GM18867 (cell line): ENCODE measurements around the gene C3orf22.

Experiments
- ATAC-seq: cut with Tn5 transposase; IDR thresholded peaks from one replicate; pipeline ENCODE4 v1.9.1; 2021; ENCODE audit warnings: mild to moderate bottlenecking, moderate library complexity; ENCODE audit not compliant: unreplicated experiment

The C3orf22 gene

DNA sequence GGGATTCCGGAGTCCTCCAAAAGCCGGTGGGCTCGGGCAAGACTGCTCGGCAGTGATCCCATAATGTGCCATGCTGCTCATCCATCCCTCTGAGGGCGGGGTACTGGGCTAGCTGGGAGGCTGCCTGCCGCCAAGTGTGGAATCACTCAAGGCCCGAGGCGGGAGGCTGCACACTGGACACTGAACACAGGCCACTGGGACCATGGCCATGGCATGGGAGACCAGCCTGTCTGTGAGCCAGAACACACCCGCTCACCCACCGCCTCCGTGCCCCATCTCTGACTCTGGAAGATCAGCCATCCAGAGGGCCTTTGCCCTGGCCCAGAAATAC is 1.4 kb downstream of the C3orf22 start:
- ATAC-seq = no peak

DNA sequence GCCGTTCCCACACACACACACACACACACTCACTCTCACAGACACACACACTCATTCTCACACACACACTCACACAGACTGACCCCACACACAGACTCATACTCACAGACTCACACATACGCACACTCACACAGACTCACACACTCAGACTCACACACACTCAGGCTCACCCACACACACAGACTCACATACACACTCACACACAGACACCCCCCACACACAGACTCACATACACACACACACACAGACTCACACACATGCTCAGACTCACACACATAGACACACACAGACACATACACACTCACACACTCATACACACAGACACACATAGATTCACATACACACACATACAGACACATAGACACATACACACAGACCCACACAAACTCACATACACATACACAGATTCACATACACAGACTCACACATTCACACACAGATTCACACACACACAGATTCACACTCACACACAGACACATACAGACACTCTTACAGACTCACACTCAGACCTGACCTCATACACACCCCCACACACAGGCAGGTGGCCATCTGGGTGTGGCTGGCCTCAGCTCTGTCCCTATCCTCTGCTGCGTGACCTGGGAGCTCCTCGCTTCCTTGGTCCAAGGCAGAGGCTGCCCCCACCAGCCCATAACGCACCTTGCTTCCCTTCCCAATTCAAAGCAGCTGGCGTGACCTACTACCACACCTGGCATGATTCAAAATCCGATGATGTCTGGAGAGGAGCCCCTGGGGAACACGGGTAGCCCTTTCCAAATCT is 1.9 kb downstream of the C3orf22 start:
- no peak for ATAC-seq

DNA sequence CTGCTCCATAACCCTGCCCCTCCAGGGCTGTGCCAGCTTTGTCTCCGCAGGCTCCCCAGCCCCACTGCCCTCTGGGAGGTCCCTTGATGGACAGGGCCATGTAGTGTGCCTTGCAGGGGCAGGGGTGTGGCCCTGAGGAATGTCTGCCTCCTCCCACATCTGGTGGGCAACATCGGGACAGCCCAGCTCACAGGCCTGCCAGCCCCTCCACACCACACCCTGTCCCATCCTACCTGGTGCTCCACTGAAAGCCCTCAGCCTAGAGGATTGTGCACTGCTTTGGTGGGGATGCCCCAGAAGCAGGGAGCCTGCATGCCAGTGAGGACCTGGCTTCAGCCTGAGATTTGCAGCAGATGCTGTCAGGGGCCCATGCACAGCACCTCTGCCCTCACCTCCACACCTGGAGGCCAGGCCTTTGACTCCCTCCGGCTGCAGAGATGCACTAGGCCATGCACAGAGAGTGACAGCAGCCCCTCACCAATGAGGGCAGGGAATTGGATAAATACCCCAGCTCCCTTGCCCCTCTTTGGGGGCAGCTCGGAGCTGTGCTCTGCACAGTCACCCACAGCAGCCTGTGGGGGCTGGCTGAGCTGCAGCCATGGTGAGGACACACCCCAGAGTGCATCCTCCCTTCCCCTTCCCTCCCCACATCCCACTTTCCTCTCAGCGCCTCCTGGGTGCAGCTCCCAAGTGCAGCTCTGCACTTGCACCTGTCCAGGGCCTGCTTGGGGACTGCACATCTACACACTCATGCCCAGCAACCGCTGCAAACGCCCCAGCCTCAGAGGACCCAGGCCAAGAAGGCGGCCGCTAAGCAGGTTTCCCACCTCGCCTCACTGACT is 2.7 kb downstream of the C3orf22 start:
- no peak for ATAC-seq

DNA sequence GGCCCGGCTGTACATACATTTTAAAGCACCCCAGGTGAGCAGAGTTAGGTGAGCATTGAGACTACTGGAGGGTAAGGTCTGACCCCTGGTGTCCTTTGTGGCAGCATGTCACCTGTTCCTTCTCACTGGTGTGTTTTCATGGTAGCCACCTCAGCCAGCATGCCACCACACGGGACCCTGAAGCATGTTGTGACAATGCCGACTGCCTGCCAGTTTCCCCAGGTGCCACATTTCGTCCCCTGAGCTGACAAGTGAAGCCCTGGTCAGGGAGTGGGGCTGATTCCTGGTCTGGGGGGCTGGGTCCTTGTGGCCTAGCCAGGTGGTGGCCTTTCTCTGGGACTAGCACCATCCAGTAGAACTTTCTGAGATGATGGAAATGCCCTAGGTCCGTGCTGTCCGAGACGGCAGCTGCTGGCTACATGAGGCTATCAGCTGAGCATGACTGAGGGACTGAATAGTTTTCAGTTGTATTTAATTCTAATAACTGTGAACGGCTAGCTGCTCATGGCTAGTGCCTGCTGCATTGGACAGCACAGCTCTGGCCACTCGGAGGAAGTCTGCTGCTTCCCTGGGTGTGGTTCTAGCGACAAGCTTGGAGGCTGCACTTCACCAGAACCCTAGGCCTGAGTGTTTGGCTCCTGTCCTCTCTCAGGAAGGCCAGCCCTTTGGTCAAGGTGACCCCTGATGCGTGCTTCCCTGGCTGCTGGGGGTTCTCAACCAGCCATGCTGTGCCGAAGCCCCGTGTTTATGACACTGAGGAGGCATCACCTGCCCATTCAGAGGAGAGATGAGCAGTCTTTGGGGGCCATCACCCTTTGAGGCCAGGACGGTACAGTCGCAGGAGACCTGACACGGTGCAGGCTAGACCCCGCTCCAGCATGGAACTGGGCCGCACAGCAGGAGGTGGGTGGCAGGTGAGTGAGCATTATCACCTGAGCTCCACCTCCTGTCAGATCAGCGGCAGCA is 3.9 kb downstream of the C3orf22 start:
- no peak for ATAC-seq

DNA sequence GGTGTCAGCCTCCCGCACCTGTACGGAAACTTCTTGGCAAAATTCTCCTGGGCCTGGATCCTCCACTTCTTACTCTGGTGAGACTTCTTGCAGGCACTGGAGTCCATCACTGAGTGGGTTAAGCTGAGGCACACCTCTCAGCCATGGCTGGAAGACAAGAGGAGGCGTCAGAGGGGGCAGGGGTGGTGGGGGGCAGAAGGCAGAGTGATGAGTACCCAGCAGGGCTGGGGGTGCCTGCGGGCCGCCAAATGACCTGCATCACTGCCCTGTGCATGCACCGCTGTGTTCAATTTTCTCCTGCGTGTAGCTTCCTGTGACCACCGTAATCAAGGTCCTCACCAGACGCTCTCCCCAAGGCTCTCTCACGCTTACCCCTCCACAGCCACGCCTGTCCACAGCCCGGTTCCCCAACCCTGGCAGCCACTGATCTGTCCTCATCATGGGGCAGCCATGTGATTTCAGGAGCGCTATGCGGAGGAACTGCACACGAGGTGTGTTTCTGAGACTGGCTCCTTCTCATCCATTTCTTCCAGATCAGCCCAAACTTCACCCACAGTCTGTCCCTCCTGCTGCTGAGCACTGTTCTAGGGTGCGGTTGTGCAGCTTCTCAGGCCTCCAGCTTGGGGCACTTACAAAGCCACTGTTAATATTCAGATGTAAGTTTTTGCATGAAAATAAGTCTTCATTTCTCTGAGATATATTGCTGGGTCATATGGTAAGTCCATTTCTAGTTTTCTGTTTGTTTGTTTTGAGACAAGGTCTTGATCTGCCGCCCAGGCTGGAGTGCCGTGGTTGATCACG is 5.2 kb downstream of the C3orf22 start:
- ATAC-seq = no peak

DNA sequence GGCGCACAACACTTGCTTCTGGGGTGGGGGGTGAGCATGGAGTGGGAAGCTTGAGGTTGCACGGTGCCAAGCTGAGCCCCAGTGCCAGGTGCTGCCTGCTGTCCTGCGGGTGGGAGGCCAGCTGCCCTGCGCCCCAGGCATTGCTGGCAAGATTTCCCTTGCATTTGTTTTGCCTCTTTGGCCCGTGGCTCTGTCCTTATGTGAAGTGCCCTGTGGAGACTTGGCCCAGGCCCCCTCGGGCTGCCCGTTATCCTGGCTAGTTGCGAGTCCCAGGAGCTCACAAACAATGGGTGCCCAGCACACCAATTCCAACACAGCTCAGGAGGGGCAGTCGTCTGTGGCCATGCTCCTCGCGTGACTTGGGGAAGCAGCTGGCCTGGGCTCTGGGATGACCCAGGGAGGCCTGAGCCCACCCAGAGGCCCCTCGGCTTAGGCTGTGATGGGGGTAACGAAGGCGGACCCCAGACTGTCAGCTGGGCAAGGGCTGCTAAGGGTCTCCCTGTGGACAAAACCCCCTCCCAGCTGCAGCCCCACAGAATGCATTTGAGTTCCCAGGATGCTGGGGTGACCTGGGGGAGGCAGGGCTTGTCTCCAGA is 5.9 kb downstream of the C3orf22 start:
- ATAC-seq = no peak

DNA sequence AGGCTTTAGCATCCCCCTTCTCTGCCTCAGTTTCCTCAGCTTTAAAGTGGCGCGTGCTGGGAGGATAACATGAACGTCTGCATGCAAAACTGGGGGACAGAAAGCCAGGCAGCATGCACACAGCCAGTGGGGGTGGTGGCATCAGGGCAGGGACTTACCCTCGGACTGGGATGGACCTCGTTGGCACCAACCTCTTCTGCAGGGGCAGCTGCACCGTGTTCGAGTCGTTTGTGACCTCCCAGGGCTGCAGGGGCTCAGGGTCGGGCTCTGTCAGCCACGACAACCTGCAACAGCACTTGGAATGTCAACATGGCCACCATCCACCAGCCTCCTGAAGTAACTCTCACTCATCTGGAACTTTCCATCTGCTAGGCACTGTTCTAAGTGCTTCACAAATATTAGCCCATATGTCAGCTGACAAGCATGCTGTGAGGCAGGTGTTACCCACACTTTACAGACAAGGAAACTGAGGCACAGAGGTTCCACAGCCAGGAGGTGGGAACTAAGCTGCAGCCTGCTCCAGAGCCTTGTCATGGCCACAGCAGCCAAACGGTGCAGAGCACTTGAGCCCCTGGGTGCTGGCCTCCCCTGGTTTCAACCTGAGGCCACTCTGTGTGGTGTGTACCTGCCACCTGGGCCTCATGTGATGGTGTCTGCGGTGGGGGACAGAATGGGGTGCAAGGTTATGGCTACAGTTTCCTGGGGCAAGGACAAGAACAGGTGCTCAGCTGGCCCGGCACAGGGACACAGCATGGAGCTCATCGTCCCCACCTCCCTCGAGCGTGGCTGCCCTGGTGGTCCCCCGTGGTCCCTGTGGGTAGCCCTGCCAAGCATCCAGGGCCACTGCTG is 6.7 kb downstream of the C3orf22 start:
- ATAC-seq = no peak

DNA sequence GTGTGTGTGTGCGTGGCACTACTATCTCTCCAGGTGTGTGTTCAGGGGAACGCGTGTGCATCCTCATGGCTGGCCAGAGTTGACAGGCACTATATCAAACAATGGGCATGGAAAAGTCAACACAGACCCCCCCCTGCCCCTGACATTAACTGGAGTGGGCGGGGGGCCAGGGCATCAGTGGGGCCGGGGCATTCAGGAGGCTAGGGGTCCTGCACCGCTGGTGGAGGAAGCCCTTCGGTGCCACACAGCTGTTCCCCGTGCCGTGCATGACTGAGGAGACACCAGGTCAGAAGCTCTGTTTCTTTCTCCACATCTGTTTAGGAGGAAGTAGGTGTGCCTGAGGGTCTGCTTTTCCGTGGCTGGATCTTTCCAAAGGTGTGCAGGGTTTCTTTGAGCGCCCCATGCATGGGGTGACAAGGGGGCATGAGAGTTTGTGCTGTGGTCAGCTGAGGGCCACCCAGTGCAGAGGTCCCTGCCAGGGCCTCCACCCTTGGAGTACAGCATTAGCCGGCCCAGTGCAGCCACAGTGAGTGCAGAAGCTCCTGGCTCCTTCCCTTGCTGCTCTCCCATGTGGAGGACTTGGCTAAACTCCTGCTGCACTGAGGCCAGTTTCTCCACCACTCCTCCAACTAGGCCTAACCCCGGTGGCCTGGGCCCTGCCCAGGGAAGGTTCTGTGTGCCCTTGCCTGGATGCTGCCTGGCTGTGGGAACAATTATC is 7.5 kb downstream of the C3orf22 start:
- ATAC-seq = no peak

DNA sequence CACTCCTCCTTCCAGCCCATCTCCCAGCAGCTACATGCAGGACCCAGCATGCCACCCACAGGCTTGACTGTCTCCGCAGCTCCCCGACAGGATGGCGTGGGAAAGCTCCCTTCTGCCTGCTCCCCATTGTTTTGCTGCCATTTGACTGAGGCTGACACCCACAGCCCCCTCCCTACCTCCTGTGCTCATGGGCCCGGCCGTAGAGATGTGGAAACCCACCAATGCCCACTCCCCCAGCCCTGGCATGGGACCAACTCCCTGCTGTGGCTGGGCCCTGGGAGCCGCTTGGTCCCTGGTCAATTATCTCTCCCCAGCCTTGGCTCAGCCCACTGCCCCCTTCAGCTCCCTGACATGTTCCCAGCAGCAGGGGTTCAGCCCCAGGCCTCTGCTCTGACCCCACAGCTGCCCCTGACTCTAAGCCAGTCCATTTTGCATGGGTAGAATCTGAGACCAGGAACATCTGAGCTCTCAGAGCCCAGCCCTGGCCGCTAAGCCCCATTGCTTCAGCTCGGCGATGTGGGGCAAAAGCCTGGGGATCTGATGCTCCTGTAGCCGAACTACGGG is 8.2 kb downstream of the C3orf22 start:
- no peak for ATAC-seq

DNA sequence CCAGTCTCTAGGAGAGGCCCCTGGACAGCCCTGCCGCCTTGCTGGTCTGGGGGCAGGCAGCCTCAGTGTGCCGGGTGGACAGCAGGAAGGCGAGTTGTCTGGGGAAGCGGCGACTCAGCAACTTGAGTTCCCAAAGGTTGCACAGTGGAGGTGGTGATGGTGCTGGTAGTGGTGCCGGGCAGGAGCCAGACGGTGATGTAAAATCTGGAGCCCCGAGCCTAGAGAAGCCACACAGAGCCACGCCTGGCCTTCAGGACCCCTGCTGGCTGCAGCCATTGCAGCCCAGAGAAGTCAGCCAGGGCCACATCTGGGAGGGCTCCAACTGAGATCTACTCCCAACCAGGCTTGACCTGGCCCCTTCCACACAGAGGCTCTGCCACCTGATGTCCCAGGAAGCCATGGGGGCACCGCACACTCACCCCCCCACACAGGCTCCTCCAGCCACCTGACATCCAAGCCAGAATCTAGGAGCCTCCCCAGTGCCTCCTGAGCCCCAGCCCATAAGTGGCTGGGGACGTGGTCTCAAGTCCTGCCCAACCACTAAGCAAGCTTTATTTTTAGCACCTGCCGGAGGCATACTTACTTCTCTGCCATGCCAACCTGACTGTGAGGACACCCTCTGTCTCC is 8.8 kb downstream of the C3orf22 start:
- ATAC-seq = no peak

DNA sequence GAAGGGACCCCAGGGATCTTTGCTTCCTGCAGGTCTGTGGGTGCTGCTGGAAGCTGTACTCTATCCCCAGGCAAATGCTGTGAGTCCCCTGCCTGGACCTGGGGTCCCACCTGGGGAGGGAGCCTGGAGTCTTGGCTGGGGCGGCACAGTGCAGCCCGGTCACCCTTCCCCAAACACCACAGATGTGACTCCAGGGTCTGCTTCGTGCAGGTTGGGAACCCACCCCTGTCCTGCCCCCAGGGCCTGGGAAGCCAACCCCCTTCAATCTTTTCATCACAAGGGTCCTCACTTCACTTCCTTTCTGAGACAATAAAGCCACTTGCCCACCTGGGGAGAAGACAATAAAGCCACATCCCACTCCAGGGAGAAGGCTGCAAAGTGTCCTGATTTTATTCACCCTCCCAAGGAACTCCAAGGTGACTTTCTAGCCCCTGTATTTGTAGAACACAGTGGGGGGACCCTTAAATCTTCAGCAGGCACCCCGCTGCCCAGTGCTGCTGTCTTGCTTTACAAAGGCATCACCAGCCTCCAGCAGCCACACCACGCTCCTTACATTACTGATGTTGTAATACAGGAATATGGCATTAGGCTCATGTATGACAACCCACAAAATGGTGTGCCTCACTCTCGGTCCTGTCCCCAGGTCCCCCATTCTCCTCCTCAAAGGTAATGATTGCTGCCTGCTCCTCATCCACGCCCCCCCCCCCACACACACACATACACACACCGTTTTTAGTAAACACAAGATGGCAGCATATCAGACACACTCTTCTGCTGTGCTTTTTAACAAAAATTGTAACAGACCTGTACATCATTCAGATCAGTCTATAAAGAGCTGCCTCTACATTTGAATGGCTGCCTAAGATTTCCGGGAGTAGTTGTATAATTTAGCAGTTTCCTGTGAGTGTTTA is 9.9 kb downstream of the C3orf22 start:
- no peak for ATAC-seq

DNA sequence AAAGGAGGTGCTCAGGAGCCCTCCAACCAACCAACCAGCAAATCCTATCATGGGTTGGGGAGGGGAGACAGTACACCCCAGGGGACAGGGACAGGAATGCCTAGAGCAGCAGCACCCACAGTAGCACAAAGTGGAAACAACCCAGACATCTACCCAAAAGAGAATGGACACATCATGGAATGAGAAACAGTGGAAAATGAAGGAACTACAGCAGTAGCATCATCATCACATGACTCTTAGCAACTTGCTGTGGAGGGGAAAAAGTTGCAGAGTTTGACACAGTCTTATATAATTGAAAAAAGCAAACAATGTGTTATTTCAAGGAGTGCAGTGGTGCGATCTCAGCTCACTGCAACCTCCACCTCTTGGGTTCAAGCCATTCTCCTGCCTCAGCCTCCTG is 11.0 kb downstream of the C3orf22 start:
- no peak for ATAC-seq

DNA sequence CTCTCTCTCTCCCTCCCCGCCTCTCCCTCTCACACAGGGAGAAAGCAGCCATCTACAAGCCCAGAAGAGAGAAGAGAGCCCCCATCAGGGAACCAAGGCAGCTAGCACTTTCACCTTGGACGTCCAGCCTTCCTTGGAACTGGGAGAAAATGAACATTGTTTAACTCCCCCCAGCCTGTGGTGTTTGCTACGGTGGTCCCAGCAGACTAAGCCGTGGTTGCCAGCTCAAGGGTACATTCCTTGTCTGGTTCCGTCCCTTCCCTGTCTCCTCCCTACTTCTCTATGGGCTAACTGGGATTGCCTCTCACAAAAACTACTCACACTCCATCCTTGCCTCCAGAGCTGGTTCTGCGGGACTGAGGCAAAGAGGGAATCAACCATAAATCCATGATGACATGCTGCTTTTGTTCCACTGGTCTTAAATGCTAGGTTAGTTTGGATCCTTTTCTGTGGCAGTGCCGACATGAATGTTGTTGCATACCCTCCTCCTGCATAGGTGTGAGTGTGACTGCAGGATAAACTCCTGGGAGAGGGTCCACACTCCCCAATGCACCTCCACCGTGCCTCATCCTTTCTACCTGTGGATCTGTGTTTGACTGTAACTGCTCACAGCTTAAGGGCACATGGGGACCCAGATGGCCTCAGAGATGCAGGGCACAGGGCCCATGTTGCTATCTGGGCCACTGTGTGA is 12.0 kb downstream of the C3orf22 start:
- ATAC-seq = no peak

DNA sequence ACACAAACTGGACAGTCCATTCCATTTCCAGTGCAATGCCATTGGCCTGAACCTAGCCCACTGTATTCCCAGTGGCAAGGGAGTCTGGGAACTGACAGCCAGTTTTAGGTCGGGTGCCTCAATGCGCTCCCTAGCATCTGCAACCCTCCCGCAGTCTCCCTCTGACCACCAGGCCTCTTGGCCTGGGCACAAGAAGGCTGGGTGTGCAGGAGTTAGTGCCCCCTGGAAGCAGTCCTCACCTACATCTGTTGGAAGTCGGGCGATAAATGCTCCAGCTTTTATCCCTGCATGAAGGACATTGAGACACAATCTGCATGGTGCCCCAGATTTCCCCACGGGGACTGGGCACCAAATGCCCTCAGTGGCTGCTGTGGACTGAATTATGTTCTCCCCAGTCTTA is 12.7 kb downstream of the C3orf22 start:
- no peak for ATAC-seq

DNA sequence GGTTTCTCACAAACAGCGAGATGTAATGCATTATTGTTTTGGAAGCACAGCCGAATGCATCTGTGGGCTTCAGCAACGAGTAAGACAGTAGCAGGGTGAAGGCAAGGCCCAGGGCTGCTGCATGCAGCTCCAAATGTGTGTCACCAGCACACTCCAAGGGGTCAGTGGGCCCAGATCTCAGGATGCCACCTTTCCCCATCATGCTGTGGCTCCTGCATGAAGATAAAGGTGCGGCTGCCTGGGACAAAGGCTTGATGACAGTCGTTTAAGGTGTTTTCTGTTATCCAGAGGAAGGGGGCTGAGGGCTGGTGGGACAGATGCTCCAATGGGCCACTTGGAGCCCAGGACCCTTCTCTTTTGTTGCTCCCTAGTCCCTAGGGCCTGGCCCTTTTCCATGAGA is 13.2 kb downstream of the C3orf22 start:
- ATAC-seq = no peak
